ENCODE measurements around the gene OR51I2. TPM values are rescaled to one million over a fixed set of nuclear protein-coding genes. Genes with fewer than 3 reads are reported as not detected.

Gene OR51I2
- total RNA-seq, 2 donors from 2014 or later, result not detected

- no peak for TF ChIP-seq POLR2A (IDR thresholded peaks at IDR 0.05)
- no peak for TF ChIP-seq CTCF (IDR thresholded peaks at IDR 0.05)
- Histone ChIP-seq H3K27me3 (no peaks in the 10 kb centered on the region), H3K36me3 (replicated peaks in 1 of 2; ENCODE audit: insufficient read depth in 1 of 2, low read depth in 2 of 2) (no peaks in the 10 kb centered on the region), H3K4me1 (no peaks in the 10 kb centered on the region), H3K9me3 (no peaks in the 10 kb centered on the region), H3K4me3 (no peak overlapping the region), H3K27ac (no peak overlapping the region)
- ATAC-seq (no peak), DNase-seq (no peak)
- WGBS, 2 donors, result 65 to 76% methylated on average over 2 of the region's 2 CpGs
- intact Hi-C loops (cut with DNase I), result no loop called here
Observed at GRCh38 chr11:5504403-5504921, 55.3 kb downstream of the OR51I2 start.

- no peak for ATAC-seq
- H3K27me3 ChIP-seq, result no peaks in the 10 kb centered on the region
- WGBS, 2 donors, result 78 to 81% methylated on average over 9 of the region's 9 CpGs
- H3K4me1 ChIP-seq, result no peaks in the 10 kb centered on the region
- TF ChIP-seq POLR2A (IDR thresholded peaks at IDR 0.05), result no peak
- TF ChIP-seq CTCF (IDR thresholded peaks at IDR 0.05), result no peak
- no peaks in the 10 kb centered on the region for H3K9me3 ChIP-seq
- no peak overlapping the region for H3K4me3 ChIP-seq
- no peaks in the 10 kb centered on the region for H3K36me3 ChIP-seq (replicated peaks in 1 of 2; ENCODE audit: insufficient read depth in 1 of 2, low read depth in 2 of 2)
- H3K27ac ChIP-seq, result no peak overlapping the region
- no peak for DNase-seq
- intact Hi-C loops (cut with DNase I), result no loop called here
Observed at GRCh38 chr11:5505363-5506048, 56.4 kb downstream of the OR51I2 start.

Other genes starting within 250 kb of the OR51I2 start
- gene OR51V1, start 248.6 kb upstream of the OR51I2 start, total RNA-seq, result not detected
- 10 to 100 TPM in 1 of 2 donors, not detected in 1; 13.0 TPM for gene HBB, start 222.3 kb upstream of the OR51I2 start, total RNA-seq
- gene HBD, start 214.8 kb upstream of the OR51I2 start, total RNA-seq, result not detected
- not detected for gene HBG1, start 199.5 kb upstream of the OR51I2 start, total RNA-seq
- not detected for gene HBG2, start 194.5 kb upstream of the OR51I2 start, total RNA-seq
- not detected for gene HBE1, start 179.4 kb upstream of the OR51I2 start, total RNA-seq
- gene OR51B4, start 147.4 kb upstream of the OR51I2 start, total RNA-seq, result under 1 TPM; 0.52 to 0.66 TPM
- under 1 TPM in 1 of 2 donors, not detected in 1; 0.78 TPM for gene OR51B2, start 125.0 kb upstream of the OR51I2 start, total RNA-seq
- not detected for gene OR51B5, start 105.8 kb upstream of the OR51I2 start, total RNA-seq
- gene OR51B6, start 97.8 kb upstream of the OR51I2 start, total RNA-seq, result not detected
- not detected for gene OR51M1, start 65.5 kb upstream of the OR51I2 start, total RNA-seq
- not detected for gene OR51Q1, start 27.2 kb upstream of the OR51I2 start, total RNA-seq
- gene OR51I1, start 7.8 kb upstream of the OR51I2 start, total RNA-seq, result not detected
- gene OR52D1, start 39.4 kb downstream of the OR51I2 start, total RNA-seq, result not detected
- gene UBQLN3, start 60.6 kb downstream of the OR51I2 start, total RNA-seq, result 1 to 10 TPM in 1 of 2 donors, not detected in 1; 1.3 TPM
- gene UBQLNL, start 67.4 kb downstream of the OR51I2 start, total RNA-seq, result 1 to 10 TPM in 1 of 2 donors, under 1 TPM in 1; 0.52 to 4.3 TPM
- 1 to 10 TPM in 1 of 2 donors, under 1 TPM in 1; 0.78 to 5.9 TPM for gene OR52H1, start 99.2 kb downstream of the OR51I2 start, total RNA-seq
- gene OR52B6, start 131.6 kb downstream of the OR51I2 start, total RNA-seq, result not detected
- 1 to 10 TPM; 2.1 to 2.6 TPM for gene TRIM6, start 147.3 kb downstream of the OR51I2 start, total RNA-seq
- 1 to 10 TPM; 2.9 to 4.6 TPM for gene TRIM34, start 175.7 kb downstream of the OR51I2 start, total RNA-seq
- gene TRIM5, start 235.8 kb downstream of the OR51I2 start, total RNA-seq, result 10 to 100 TPM; 18.7 to 25.1 TPM
- gene TRIM22, start 240.5 kb downstream of the OR51I2 start, total RNA-seq, result 10 to 100 TPM; 18.9 to 20.4 TPM

Measured in body of pancreas (tissue), 4 donors.